K562 (cell line): ENCODE measurements around the gene SUSD3. TPM values are rescaled to one million over a fixed set of nuclear protein-coding genes. Genes with fewer than 3 reads are reported as not detected.

Source experiments
- ATAC-seq: fragments of 200-7000 bp; cut with Tn5 transposase; 3 replicates; pipeline ENCODE4 v1.9.1; 2020; ENCODE audit warnings: moderate library complexity
- BruUV-seq: library from RNA; stranded (reverse); fragments of 400-500 nt; replicated peaks from 2 replicates; lab custom pipeline; 2021; lab: Mats Ljungman, UMichigan
- CTCF ChIA-PET: fragments of 300-600 bp; formaldehyde crosslinking; extraction: SDS; loops from one replicate; lab custom pipeline; 2021; ENCODE audit warnings: low intra/inter-chr PET ratio; lab: Yijun Ruan, JAX
- POLR2A ChIA-PET: fragments of 300-600, 350-650 bp; sonication (Branson Sonifier 250); formaldehyde crosslinking; extraction: SDS; loops from one replicate; lab custom pipeline; 2021; ENCODE audit warnings: antibody characterized with exemption, inconsistent platforms; lab: Yijun Ruan, JAX
- DNase-seq, 4 experiments: peaks; one replicate each; pipeline versions ENCODE4 v3.0.0 to v3.0.0-alpha.2; 2011 to 2018; ENCODE audit warnings: low spot score in 3 of 4, mixed read lengths in 3 of 4; ENCODE audit errors: extremely low read depth in 1 of 4
- FAIRE-seq: peaks from 2 replicates; lab custom pipeline; 2011; peaks lifted over from hg19 to GRCh38; lab: Jason Lieb, UNC
- H2AFZ ChIP-seq: 2 replicates; pipeline ENCODE4 v1.6.0; 2011; ENCODE audit warnings: low read depth, low read length, control low read depth, inconsistent platforms
- H3K27ac ChIP-seq: fragments of 200-600 bp; 3 replicates; pipeline ENCODE4 v1.8.0; 2011; ENCODE audit warnings: low read depth, mild to moderate bottlenecking, control low read depth, inconsistent platforms, low read length, moderate library complexity, mixed read lengths; ENCODE audit errors: extremely low read depth
- H3K27me3 ChIP-seq, 2 experiments: fragments of 300-600 bp in 1 of 2; 2 replicates in 1 of 2; 3 replicates in 1 of 2; pipeline versions ENCODE4 v1.6.0 to v1.8.0; 2011; ENCODE audit warnings: inconsistent platforms in 2 of 2, low read length in 2 of 2, mild to moderate bottlenecking in 1 of 2, mixed read lengths in 1 of 2, moderate library complexity in 1 of 2; ENCODE audit not compliant: control insufficient read depth in 2 of 2, insufficient read depth in 2 of 2
- H3K36me3 ChIP-seq: fragments of 300-600 bp; 3 replicates; pipeline ENCODE4 v1.8.0; 2011; ENCODE audit warnings: mild to moderate bottlenecking, low read length, inconsistent platforms; ENCODE audit not compliant: control insufficient read depth, insufficient read depth
- H3K4me1 ChIP-seq, 2 experiments: fragments of 200-600 bp in 1 of 2; replicated peaks in 1 of 2; 2 replicates in 1 of 2; 3 replicates in 1 of 2; pipeline versions ENCODE4 v1.5.1 to v1.8.0; 2011; ENCODE audit warnings: inconsistent platforms in 2 of 2, low read length in 2 of 2, mild to moderate bottlenecking in 1 of 2, mixed read lengths in 1 of 2, moderate library complexity in 1 of 2; ENCODE audit not compliant: control insufficient read depth in 2 of 2, insufficient read depth in 2 of 2
- H3K4me2 ChIP-seq: 2 replicates; pipeline ENCODE4 v1.6.1; 2011; ENCODE audit warnings: low read length, control low read depth, inconsistent platforms, mixed read lengths; ENCODE audit not compliant: insufficient read depth
- H3K4me3 ChIP-seq: fragments of 200-600 bp; sonication (generic), shearing (Covaris generic); 2 replicates; pipeline ENCODE4 v1.5.1; 2016; ENCODE audit warnings: control low read depth, inconsistent platforms
- H3K79me2 ChIP-seq: fragments of 200-600 bp; 3 replicates; pipeline ENCODE4 v1.8.0; 2011; ENCODE audit warnings: low read length, inconsistent platforms; ENCODE audit not compliant: control insufficient read depth, insufficient read depth
- H3K9ac ChIP-seq, 2 experiments: 2 replicates each; pipeline versions ENCODE4 v1.6.0 to v1.6.1; 2011; ENCODE audit warnings: low read depth in 2 of 2, low read length in 2 of 2, control low read depth in 1 of 2, inconsistent platforms in 1 of 2, mild to moderate bottlenecking in 1 of 2, mixed read lengths in 1 of 2; ENCODE audit not compliant: insufficient read depth in 1 of 2
- H3K9me1 ChIP-seq: one replicate; pipeline ENCODE4 v1.6.0; 2011; ENCODE audit warnings: inconsistent platforms, mild to moderate bottlenecking, low read length, moderate library complexity; ENCODE audit not compliant: control insufficient read depth, insufficient read depth
- H3K9me3 ChIP-seq: replicated peaks from 2 replicates; pipeline ENCODE4 v1.5.1; 2011; ENCODE audit warnings: low read depth, low read length, inconsistent platforms; ENCODE audit not compliant: control insufficient read depth, insufficient read depth
- H4K20me1 ChIP-seq: replicated peaks from 2 replicates; pipeline ENCODE4 v1.6.1; 2011; ENCODE audit warnings: low read length, inconsistent platforms, mixed read lengths; ENCODE audit not compliant: control insufficient read depth, insufficient read depth
- ZFP36 ChIP-seq: fragments of 150-350 bp; IDR thresholded peaks from 2 replicates; pipeline ENCODE4 v1.6.1; 2018; ENCODE audit warnings: low read length, low read depth; ENCODE audit not compliant: partially characterized antibody
- WGBS: fragments of 100-300 bp; shearing (Covaris generic); methylation state at CpG from one replicate; pipeline ENCODE4 v1.1.6; 2016; ENCODE audit warnings: low coverage, mixed read lengths; ENCODE audit not compliant: insufficient coverage; ENCODE audit errors: missing lambda C conversion rate; 5-methylcytosine and 5-hydroxymethylcytosine counted together
- in situ Hi-C: fragments of 300-500 bp; cut with MboI; formaldehyde crosslinking; loops from 4 replicates; pipeline ENCODE4 v1.15.0; 2018; ENCODE audit warnings: inconsistent platforms, mixed read lengths
- intact Hi-C: fragments of 100-400 bp; cut with micrococcal nuclease; formaldehyde crosslinking; loops from 2 replicates; pipeline ENCODE4 v1.14.2; 2022
- polyA plus RNA-seq, 8 experiments: library from polyadenylated mRNA; depleted of rRNA in 4 of 8; stranded (reverse) in 5 of 8; unstranded in 3 of 8; fragments of >200 nt; fragmentation: Nextera tagmentation in 2 of 8; fragmentation: Illumina TruSeq in 1 of 8; extraction: Ambion mirVana in 2 of 8; extraction: Trizol in 1 of 8; gene quantifications; 2 replicates each; pipeline versions ENCODE4 v1.2.1 to v1.2.3, GENCODE V29; 2011 to 2014; ENCODE audit warnings: inconsistent platforms in 1 of 8, missing spikeins in 1 of 8
- total RNA-seq, 7 experiments: library from RNA; depleted of rRNA in 6 of 7; stranded (reverse); fragments of >200 nt in 6 of 7; fragmentation: Illumina TruSeq in 2 of 7; extraction: Trizol in 2 of 7; gene quantifications; 2 replicates each; pipeline versions ENCODE4 v1.2.1 to v1.2.3, GENCODE V29; 2011 to 2021; ENCODE audit warnings: low replicate concordance in 1 of 7
- TF ChIP-seq, protein P1 (sequence below): fragments of 250-450 bp; sonication (Bioruptor Pico); IDR thresholded peaks from 2 replicates; pipeline ENCODE4 v1.4.0; 2020; ENCODE audit warnings: mild to moderate bottlenecking

SUSD3 gene
- total and polyA plus RNA-seq, 9 of the 15 experiments (the other 6 are each of a cell fraction or from before 2014, with no cell fraction given): 1.3 to 21.7 (median 11.4) TPM

- CTCF ChIA-PET: no interaction called here
- in situ Hi-C loops (no loop called here), intact Hi-C loops (no loop called here)
- Histone ChIP-seq H3K9ac (no peak overlapping the region), H3K27ac (no peak overlapping the region), H3K9me1 (no peaks in the 10 kb centered on the region), H3K4me2 (no peak overlapping the region), H3K4me1 (peaks cover 0 to 53% of the 10 kb centered on the region in 2 experiments; a peak in 2 of 5 replicates), H3K36me3 (no peaks in the 10 kb centered on the region), H3K27me3 (no peaks in the 10 kb centered on the region), H4K20me1 (no peaks in the 10 kb centered on the region), H3K79me2 (no peaks in the 10 kb centered on the region), H2AFZ (no peak overlapping the region), H3K4me3 (no peak overlapping the region), H3K9me3 (no peaks in the 10 kb centered on the region)
- POLR2A ChIA-PET: interaction anchor here (0.6 to 1.3 kb wide), 2 partner anchors 9 to 32 kb away, joined by 3 to 7 read pairs; no protein-coding TSS in a partner anchor
- FAIRE-seq (no peak), ATAC-seq (no peak), DNase-seq (no peak)
- WGBS: 61% methylated on average over 7 of the region's 8 CpGs
- BruUV-seq: no TSS peak
- TF ChIP-seq, protein P1, sequence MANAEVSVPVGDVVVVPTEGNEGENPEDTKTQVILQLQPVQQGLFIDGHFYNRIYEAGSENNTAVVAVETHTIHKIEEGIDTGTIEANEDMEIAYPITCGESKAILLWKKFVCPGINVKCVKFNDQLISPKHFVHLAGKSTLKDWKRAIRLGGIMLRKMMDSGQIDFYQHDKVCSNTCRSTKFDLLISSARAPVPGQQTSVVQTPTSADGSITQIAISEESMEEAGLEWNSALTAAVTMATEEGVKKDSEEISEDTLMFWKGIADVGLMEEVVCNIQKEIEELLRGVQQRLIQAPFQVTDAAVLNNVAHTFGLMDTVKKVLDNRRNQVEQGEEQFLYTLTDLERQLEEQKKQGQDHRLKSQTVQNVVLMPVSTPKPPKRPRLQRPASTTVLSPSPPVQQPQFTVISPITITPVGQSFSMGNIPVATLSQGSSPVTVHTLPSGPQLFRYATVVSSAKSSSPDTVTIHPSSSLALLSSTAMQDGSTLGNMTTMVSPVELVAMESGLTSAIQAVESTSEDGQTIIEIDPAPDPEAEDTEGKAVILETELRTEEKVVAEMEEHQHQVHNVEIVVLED (CRISPR knock-in tag): no peak
- TF ChIP-seq ZFP36: peak; percentile 98
Measured at GRCh38 chr9:93127395-93127911, 69.0 kb downstream of the SUSD3 start.
